HG03460 (cell line): ENCODE data around the gene EIPR1.

Experiments used
- ATAC-seq: cut with Tn5 transposase; IDR thresholded peaks from one replicate; pipeline ENCODE4 v1.9.1; 2021; ENCODE audit not compliant: unreplicated experiment

The EIPR1 gene

GRCh38 chr2:3377612-3378432 lies at the start of gene EIPR1:
EIPR1 (minus strand) TSS chr2:3377818; CDS start chr2:3377689, 129 bp downstream.
- peak; percentile 77 for ATAC-seq

GRCh38 chr2:3427272-3427671 lies 49.7 kb upstream of the EIPR1 start:
- ATAC-seq: peak; percentile 61

GRCh38 chr2:3426615-3427014 lies 49.0 kb upstream of the EIPR1 start:
- no peak for ATAC-seq

GRCh38 chr2:3424171-3424795 lies 46.7 kb upstream of the EIPR1 start:
- ATAC-seq: no peak

- ATAC-seq: no peak
These were observed 46.0 kb upstream of the EIPR1 start for GRCh38 chr2:3423492-3424170.

- peak; percentile 55 for ATAC-seq
These were observed 44.7 kb upstream of the EIPR1 start for GRCh38 chr2:3422161-3422779.

- no peak for ATAC-seq
These were observed 44.0 kb upstream of the EIPR1 start for GRCh38 chr2:3421580-3421979.

GRCh38 chr2:3420769-3421397 lies 43.3 kb upstream of the EIPR1 start:
- no peak for ATAC-seq

GRCh38 chr2:3420076-3420768 lies 42.6 kb upstream of the EIPR1 start:
- ATAC-seq: peak; percentile 43

GRCh38 chr2:3418766-3419404 lies 41.3 kb upstream of the EIPR1 start:
- ATAC-seq: no peak

GRCh38 chr2:3414133-3414860 lies 36.7 kb upstream of the EIPR1 start:
- no peak for ATAC-seq

- no peak for ATAC-seq
These were observed 36.1 kb upstream of the EIPR1 start for GRCh38 chr2:3413697-3414096.

GRCh38 chr2:3411103-3411502 lies 33.5 kb upstream of the EIPR1 start:
- ATAC-seq: no peak

GRCh38 chr2:3409627-3410170 lies 32.1 kb upstream of the EIPR1 start:
- ATAC-seq: no peak

GRCh38 chr2:3408781-3409180 lies 31.2 kb upstream of the EIPR1 start:
- no peak for ATAC-seq

GRCh38 chr2:3406501-3406900 lies 28.9 kb upstream of the EIPR1 start:
- no peak for ATAC-seq

- no peak for ATAC-seq
These were observed 28.3 kb upstream of the EIPR1 start for GRCh38 chr2:3405876-3406275.

- ATAC-seq: no peak
These were observed 27.7 kb upstream of the EIPR1 start for GRCh38 chr2:3405307-3405706.

GRCh38 chr2:3404349-3404894 lies 26.8 kb upstream of the EIPR1 start:
- no peak for ATAC-seq
